HEK293 (cell line): ENCODE results near the gene PUDP.

Experiments
- CTCF ChIA-PET: fragments of 350-600 bp; formaldehyde crosslinking; extraction: SDS; loops from one replicate; lab custom pipeline; 2021; ENCODE audit warnings: antibody characterized with exemption; lab: Yijun Ruan, JAX
- POLR2A ChIA-PET: fragments of 300-600 bp; formaldehyde crosslinking; extraction: SDS; loops from one replicate; lab custom pipeline; 2020; ENCODE audit warnings: antibody characterized with exemption, inconsistent platforms; lab: Yijun Ruan, JAX
- H3K27ac ChIP-seq: fragments of 200-500 bp; sonication (Bioruptor generic); 2 replicates; pipeline ENCODE4 v1.5.1; 2014; ENCODE audit warnings: low read depth, low read length, control low read depth, inconsistent platforms; ENCODE audit errors: extremely low read depth
- H3K36me3 ChIP-seq, 2 experiments: fragments of 200-500 bp in 1 of 2; sonication (Bioruptor generic) in 1 of 2; 1 replicate in 1 of 2; 2 replicates in 1 of 2; pipeline ENCODE4 v1.5.1; 2014 to 2017; ENCODE audit warnings: inconsistent platforms in 2 of 2, low read length in 2 of 2; ENCODE audit not compliant: control insufficient read depth in 2 of 2, insufficient read depth in 1 of 2
- H3K4me1 ChIP-seq: fragments of 200-500 bp; sonication (Bioruptor generic); 2 replicates; pipeline ENCODE4 v1.5.1; 2014; ENCODE audit warnings: mild to moderate bottlenecking, low read length, inconsistent platforms; ENCODE audit not compliant: control insufficient read depth, insufficient read depth
- H3K4me3 ChIP-seq: 2 replicates; pipeline ENCODE4 v1.5.1; 2011; ENCODE audit warnings: low read depth, mild to moderate bottlenecking, control low read depth, low read length, moderate library complexity
- H3K9me3 ChIP-seq: fragments of 200-500 bp; sonication (Bioruptor generic); 2 replicates; pipeline ENCODE4 v1.5.1; 2014; ENCODE audit warnings: low read depth, low read length, inconsistent platforms; ENCODE audit not compliant: control insufficient read depth, insufficient read depth
- HOXC10 ChIP-seq: sonication (generic); formaldehyde crosslinking; IDR thresholded peaks from 2 replicates; pipeline ENCODE4 v1.8.1; 2023; ENCODE audit warnings: mild to moderate bottlenecking, missing genetic modification reagents
- IKZF3 ChIP-seq: fragments of 450-650 bp; IDR thresholded peaks from 2 replicates; pipeline ENCODE4 v1.5.0; 2018; ENCODE audit warnings: missing biosample characterization, mild to moderate bottlenecking, missing genetic modification characterization, moderate library complexity
- OSR2 ChIP-seq: fragments of 450-650 bp; formaldehyde crosslinking; IDR thresholded peaks from 2 replicates; pipeline ENCODE4 v1.5.1; 2016; ENCODE audit warnings: missing biosample characterization, missing genetic modification characterization
- YY1 ChIP-seq: fragments of 450-650 bp; formaldehyde crosslinking; IDR thresholded peaks from 2 replicates; pipeline ENCODE4 v1.5.1; 2018; ENCODE audit warnings: missing biosample characterization, missing genetic modification characterization
- ZBTB48 ChIP-seq: fragments of 450-650 bp; formaldehyde crosslinking; IDR thresholded peaks from 2 replicates; pipeline ENCODE4 v1.5.1; 2016; ENCODE audit warnings: missing biosample characterization, missing genetic modification characterization
- ZBTB7A ChIP-seq: fragments of 450-650 bp; formaldehyde crosslinking; IDR thresholded peaks from 2 replicates; pipeline ENCODE4 v1.5.1; 2016; ENCODE audit warnings: low read depth, missing biosample characterization, missing genetic modification characterization
- ZBTB8A ChIP-seq: fragments of 450-650 bp; formaldehyde crosslinking; IDR thresholded peaks from 2 replicates; pipeline ENCODE4 v1.5.1; 2016; ENCODE audit warnings: missing biosample characterization, missing genetic modification characterization
- ZIC2 ChIP-seq: fragments of 450-650 bp; formaldehyde crosslinking; IDR thresholded peaks from 2 replicates; pipeline ENCODE4 v1.5.1; 2016; ENCODE audit warnings: missing biosample characterization, missing genetic modification characterization
- ZNF214 ChIP-seq: fragments of 450-650 bp; formaldehyde crosslinking; IDR thresholded peaks from 2 replicates; pipeline ENCODE4 v1.5.1; 2017; ENCODE audit warnings: missing biosample characterization, mild to moderate bottlenecking, missing genetic modification characterization, borderline replicate concordance
- ZNF223 ChIP-seq: fragments of 450-650 bp; formaldehyde crosslinking; IDR thresholded peaks from 2 replicates; pipeline ENCODE4 v1.5.1; 2016; ENCODE audit warnings: missing biosample characterization, missing genetic modification characterization
- ZNF354C ChIP-seq: fragments of 450-650 bp; formaldehyde crosslinking; IDR thresholded peaks from 2 replicates; pipeline ENCODE4 v1.5.1; 2016; ENCODE audit warnings: missing biosample characterization, missing genetic modification characterization, low read depth, borderline replicate concordance
- ZNF426 ChIP-seq: fragments of 450-650 bp; formaldehyde crosslinking; IDR thresholded peaks from 2 replicates; pipeline ENCODE4 v1.5.1; 2017; ENCODE audit warnings: missing biosample characterization, missing genetic modification characterization, mild to moderate bottlenecking, inconsistent platforms, moderate library complexity
- ZNF549 ChIP-seq: fragments of 450-650 bp; IDR thresholded peaks from 2 replicates; pipeline ENCODE4 v1.5.1; 2018; ENCODE audit warnings: missing biosample characterization, missing genetic modification characterization, mild to moderate bottlenecking, inconsistent platforms, moderate library complexity
- ZNF585B ChIP-seq: fragments of 450-650 bp; formaldehyde crosslinking; IDR thresholded peaks from 2 replicates; pipeline ENCODE4 v1.5.1; 2016; ENCODE audit warnings: missing biosample characterization, missing genetic modification characterization
- ZNF621 ChIP-seq: fragments of 450-650 bp; formaldehyde crosslinking; IDR thresholded peaks from 2 replicates; pipeline ENCODE4 v1.5.1; 2017; ENCODE audit warnings: missing biosample characterization, missing genetic modification characterization
- TF ChIP-seq, protein P1 (sequence below): fragments of 450-650 bp; formaldehyde crosslinking; IDR thresholded peaks from 2 replicates; pipeline ENCODE4 v1.5.1; 2017; ENCODE audit warnings: missing biosample characterization, missing genetic modification characterization

The PUDP gene

DNA sequence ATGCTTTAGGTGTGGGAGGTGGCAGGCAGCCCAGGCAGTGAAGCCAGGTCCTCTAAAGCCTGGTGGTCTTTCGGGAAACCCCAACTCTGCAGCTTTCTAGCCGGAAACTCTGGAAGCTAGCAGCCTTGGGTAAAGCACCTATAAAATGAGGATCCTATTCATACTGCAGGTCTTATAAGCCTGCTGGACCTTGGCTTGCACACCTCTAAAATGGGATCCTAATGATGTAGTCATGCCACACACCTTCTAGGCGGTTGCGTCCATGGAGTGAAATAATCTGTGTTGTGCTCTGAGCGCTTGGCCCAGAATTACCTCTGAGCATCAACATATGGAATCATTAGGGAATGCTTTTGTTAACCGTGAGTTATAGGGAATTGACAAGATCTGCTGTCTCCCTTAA lies 36.4 kb downstream of the PUDP start:
- H3K27ac ChIP-seq = no peak overlapping the region
- no peak for TF ChIP-seq HOXC10 (CRISPR knock-in tag)
- H3K9me3 ChIP-seq = no peaks in the 10 kb centered on the region
- CTCF ChIA-PET = interaction anchor here (0.5 kb wide), 1 partner anchor 15 kb away, joined by 3 read pairs; no protein-coding TSS in a partner anchor
- H3K4me3 ChIP-seq = no peak overlapping the region
- no peaks in the 10 kb centered on the region for H3K36me3 ChIP-seq
- POLR2A ChIA-PET = no interaction called here
- no peaks in the 10 kb centered on the region for H3K4me1 ChIP-seq

DNA sequence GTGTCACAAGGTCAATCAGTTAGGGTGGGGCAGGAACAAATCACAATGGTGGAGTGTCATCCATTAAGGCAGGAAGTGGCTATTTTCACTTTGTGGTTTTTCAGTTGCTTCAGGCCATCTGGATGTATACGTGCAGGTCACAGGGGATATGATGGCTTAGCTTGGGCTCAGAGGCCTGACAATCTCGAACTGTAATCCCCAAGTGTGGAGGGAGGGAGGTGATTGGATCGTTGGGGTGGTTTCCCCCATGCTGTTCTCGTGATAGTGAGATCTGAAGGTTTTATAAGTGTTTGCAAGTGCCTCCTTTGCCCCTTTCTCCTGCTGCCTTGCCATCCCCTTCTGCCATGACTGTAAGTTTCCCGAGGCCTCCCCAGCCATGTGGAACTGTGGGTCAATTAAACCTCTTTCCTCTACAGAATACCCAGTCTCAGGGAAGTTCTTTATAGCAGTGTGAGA lies 37.1 kb downstream of the PUDP start:
- CTCF ChIA-PET = no interaction called here
- no peaks in the 10 kb centered on the region for H3K36me3 ChIP-seq
- H3K9me3 ChIP-seq = no peaks in the 10 kb centered on the region
- H3K27ac ChIP-seq = no peak overlapping the region
- H3K4me1 ChIP-seq = no peaks in the 10 kb centered on the region
- POLR2A ChIA-PET = no interaction called here
- H3K4me3 ChIP-seq = no peak overlapping the region
- TF ChIP-seq ZNF223 (tag by site-specific recombination) (no peak), ZBTB7A (tag by site-specific recombination) (no peak), IKZF3 (tag by site-specific recombination) (no peak), ZNF426 (no peak), ZNF621 (no peak), ZNF354C (tag by site-specific recombination) (no peak), ZBTB48 (no peak), ZBTB8A (tag by site-specific recombination) (no peak), ZNF549 (tag by site-specific recombination) (no peak)
- TF ChIP-seq, protein P1, sequence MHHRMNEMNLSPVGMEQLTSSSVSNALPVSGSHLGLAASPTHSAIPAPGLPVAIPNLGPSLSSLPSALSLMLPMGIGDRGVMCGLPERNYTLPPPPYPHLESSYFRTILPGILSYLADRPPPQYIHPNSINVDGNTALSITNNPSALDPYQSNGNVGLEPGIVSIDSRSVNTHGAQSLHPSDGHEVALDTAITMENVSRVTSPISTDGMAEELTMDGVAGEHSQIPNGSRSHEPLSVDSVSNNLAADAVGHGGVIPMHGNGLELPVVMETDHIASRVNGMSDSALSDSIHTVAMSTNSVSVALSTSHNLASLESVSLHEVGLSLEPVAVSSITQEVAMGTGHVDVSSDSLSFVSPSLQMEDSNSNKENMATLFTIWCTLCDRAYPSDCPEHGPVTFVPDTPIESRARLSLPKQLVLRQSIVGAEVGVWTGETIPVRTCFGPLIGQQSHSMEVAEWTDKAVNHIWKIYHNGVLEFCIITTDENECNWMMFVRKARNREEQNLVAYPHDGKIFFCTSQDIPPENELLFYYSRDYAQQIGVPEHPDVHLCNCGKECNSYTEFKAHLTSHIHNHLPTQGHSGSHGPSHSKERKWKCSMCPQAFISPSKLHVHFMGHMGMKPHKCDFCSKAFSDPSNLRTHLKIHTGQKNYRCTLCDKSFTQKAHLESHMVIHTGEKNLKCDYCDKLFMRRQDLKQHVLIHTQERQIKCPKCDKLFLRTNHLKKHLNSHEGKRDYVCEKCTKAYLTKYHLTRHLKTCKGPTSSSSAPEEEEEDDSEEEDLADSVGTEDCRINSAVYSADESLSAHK (tag by site-specific recombination) = no peak
- TF ChIP-seq, all 188 proteins: peak for 0

DNA sequence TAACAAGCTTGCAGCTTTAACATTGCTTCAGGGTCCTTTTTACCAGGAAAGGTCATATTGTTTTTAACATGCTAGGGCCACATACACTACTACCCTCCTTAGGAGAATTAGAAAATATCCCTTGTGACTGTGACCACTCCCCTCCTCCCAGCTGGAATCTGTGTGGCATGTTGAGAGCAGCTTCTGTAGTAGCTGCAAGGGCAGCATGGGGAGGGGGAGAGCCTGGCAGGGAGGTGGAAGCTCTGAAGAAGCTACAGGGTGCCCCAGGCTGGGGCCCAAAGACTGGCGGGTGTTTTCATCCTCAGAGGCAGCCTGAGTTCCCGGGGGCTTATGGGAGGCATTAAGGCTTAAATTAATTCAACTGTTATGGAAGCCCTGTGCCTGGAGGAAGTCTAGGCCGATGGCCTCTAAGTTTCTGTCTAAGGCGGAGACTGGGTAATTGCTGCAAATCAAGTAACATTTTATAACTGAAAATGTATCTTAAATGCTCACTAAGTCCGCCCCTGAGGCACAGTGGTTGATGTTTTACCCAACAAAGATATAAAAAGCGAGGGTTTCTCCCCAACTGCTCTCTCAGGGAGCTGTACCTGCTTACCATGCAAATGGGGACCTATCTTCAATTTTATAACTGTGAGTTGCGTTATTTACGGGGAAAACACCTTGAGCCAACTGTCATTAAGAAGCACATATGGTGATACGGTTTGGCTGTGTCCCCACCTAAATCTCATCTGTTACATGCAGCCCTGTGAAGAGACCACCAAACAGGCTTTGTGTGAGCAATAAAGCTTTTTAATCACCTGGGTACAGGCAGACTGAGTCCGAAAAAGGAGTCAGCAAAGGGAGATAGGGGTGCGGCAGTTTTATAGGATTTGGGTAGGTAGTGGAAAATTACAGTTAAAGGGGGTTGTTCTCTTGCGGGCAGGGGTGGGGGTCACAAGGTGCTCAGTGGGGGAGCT lies 37.8 kb downstream of the PUDP start:
- peaks cover 0 to 6% of the 10 kb centered on the region in 2 experiments; a peak in 1 of 3 replicates for H3K36me3 ChIP-seq
- TF ChIP-seq OSR2 (tag by site-specific recombination) = peak; percentile 41; the same call in 1 of the 2 replicates
- no peak for TF ChIP-seq ZNF214
- peak; percentile 51; the same call in 1 of the 2 replicates for TF ChIP-seq ZIC2 (tag by site-specific recombination)
- TF ChIP-seq YY1 (tag by site-specific recombination) = no peak
- TF ChIP-seq ZNF585B (tag by site-specific recombination) = no peak
- no peak overlapping the region for H3K4me3 ChIP-seq
- ChIA-PET CTCF (no interaction called here), POLR2A (no interaction called here)
- no peak overlapping the region for H3K27ac ChIP-seq
- no peaks in the 10 kb centered on the region for H3K9me3 ChIP-seq
- H3K4me1 ChIP-seq = no peaks in the 10 kb centered on the region
